GM23338 (cell line): ENCODE measurements around the gene SLC7A14. TPM values are rescaled to one million over a fixed set of nuclear protein-coding genes. Genes with fewer than 3 reads are reported as not detected.

ENCODE experiments used
- ATAC-seq: fragments of 200-7000 bp; cut with Tn5 transposase; 3 replicates; pipeline ENCODE4 v1.9.1; 2020
- DNase-seq: peaks from one replicate; pipeline ENCODE4 v3.0.0-alpha.2; 2015; ENCODE audit warnings: low spot score
- H2AFZ ChIP-seq: fragments of 200-600 bp; sonication (generic); 2 replicates; pipeline ENCODE4 v1.8.0; 2016; ENCODE audit warnings: antibody characterized with exemption, mild to moderate bottlenecking, moderate library complexity
- H3F3A ChIP-seq: fragments of 200-600 bp; sonication (generic); replicated peaks from 2 replicates; pipeline ENCODE4 v1.8.0; 2017; ENCODE audit warnings: antibody characterized with exemption, mixed run types, low read depth
- H3K27ac ChIP-seq: fragments of 200-600 bp; sonication (generic); 2 replicates; pipeline ENCODE4 v1.6.1; 2016; ENCODE audit warnings: low read depth
- H3K27me3 ChIP-seq: fragments of 200-600 bp; sonication (generic); 2 replicates; pipeline ENCODE4 v1.8.0; 2016; ENCODE audit warnings: mild to moderate bottlenecking, mixed run types, moderate library complexity; ENCODE audit not compliant: insufficient read depth
- H3K36me3 ChIP-seq: fragments of 200-600 bp; sonication (generic); 2 replicates; pipeline ENCODE4 v1.8.0; 2016; ENCODE audit warnings: mild to moderate bottlenecking; ENCODE audit not compliant: insufficient read depth
- H3K4me1 ChIP-seq: fragments of 200-600 bp; sonication (generic); 2 replicates; pipeline ENCODE4 v1.8.0; 2016; ENCODE audit warnings: mild to moderate bottlenecking, moderate library complexity; ENCODE audit not compliant: insufficient read depth
- H3K4me2 ChIP-seq: fragments of 200-600 bp; sonication (generic); 2 replicates; pipeline ENCODE4 v1.7.1; 2017; ENCODE audit warnings: mixed run types
- H3K4me3 ChIP-seq: fragments of 200-600 bp; sonication (generic); 2 replicates; pipeline ENCODE4 v1.6.1; 2016; ENCODE audit warnings: mixed run types
- H3K79me2 ChIP-seq: fragments of 200-600 bp; sonication (generic); replicated peaks from 2 replicates; pipeline ENCODE4 v1.8.0; 2017; ENCODE audit warnings: mild to moderate bottlenecking; ENCODE audit not compliant: insufficient read depth
- H3K9me2 ChIP-seq: fragments of 200-600 bp; sonication (generic); 2 replicates; pipeline ENCODE4 v1.8.0; 2017; ENCODE audit not compliant: insufficient read depth
- H4K20me1 ChIP-seq: fragments of 200-600 bp; sonication (generic); replicated peaks from 2 replicates; pipeline ENCODE4 v1.8.0; 2017; ENCODE audit warnings: mild to moderate bottlenecking; ENCODE audit not compliant: insufficient read depth
- H3K27ac Mint-ChIP-seq: 2 replicates; pipeline ENCODE4 v1.8.0; 2020; ENCODE audit warnings: inconsistent platforms, mild to moderate bottlenecking, moderate library complexity, mixed read lengths
- H3K27me3 Mint-ChIP-seq: 3 replicates; pipeline ENCODE4 v1.8.0; 2022; ENCODE audit warnings: low read depth, mild to moderate bottlenecking, moderate library complexity, mixed read lengths, inconsistent platforms; ENCODE audit not compliant: insufficient read depth, poor library complexity
- H3K36me3 Mint-ChIP-seq: 3 replicates; pipeline ENCODE4 v1.8.0; 2021; ENCODE audit warnings: low read depth, mild to moderate bottlenecking, inconsistent platforms, moderate library complexity, mixed read lengths
- H3K4me1 Mint-ChIP-seq: 3 replicates; pipeline ENCODE4 v1.8.0; 2020; ENCODE audit warnings: mild to moderate bottlenecking, inconsistent platforms, mixed read lengths
- H3K4me3 Mint-ChIP-seq: 3 replicates; pipeline ENCODE4 v1.8.0; 2021; ENCODE audit warnings: moderate library complexity, mild to moderate bottlenecking, inconsistent platforms, mixed read lengths
- H3K9me3 Mint-ChIP-seq: 3 replicates; pipeline ENCODE4 v1.8.0; 2020; ENCODE audit warnings: moderate library complexity, mild to moderate bottlenecking, inconsistent platforms, mixed read lengths
- EZH2 ChIP-seq: fragments of 200-600 bp; sonication (generic); IDR thresholded peaks from one replicate; pipeline ENCODE4 v1.8.0; 2017; ENCODE audit warnings: antibody characterized with exemption, mild to moderate bottlenecking, low read depth; ENCODE audit not compliant: unreplicated experiment
- EZH2phosphoT487 ChIP-seq: fragments of 200-600 bp; sonication (generic); IDR thresholded peaks from one replicate; pipeline ENCODE4 v1.8.1; 2018; ENCODE audit warnings: antibody characterized with exemption; ENCODE audit not compliant: unreplicated experiment
- JUNB ChIP-seq: IDR thresholded peaks from one replicate; pipeline ENCODE4 v1.6.1; 2016; ENCODE audit warnings: antibody characterized with exemption; ENCODE audit not compliant: unreplicated experiment
- NANOG ChIP-seq: IDR thresholded peaks from 2 replicates; pipeline ENCODE4 v1.6.1; 2016; ENCODE audit warnings: antibody characterized with exemption, borderline replicate concordance
- REST ChIP-seq: IDR thresholded peaks from one replicate; pipeline ENCODE4 v1.6.1; 2018; ENCODE audit warnings: antibody characterized with exemption; ENCODE audit not compliant: unreplicated experiment
- STAT1 ChIP-seq: IDR thresholded peaks from one replicate; pipeline ENCODE4 v1.6.1; 2016; ENCODE audit warnings: antibody characterized with exemption; ENCODE audit not compliant: unreplicated experiment
- ZNF114 ChIP-seq: fragments of 250-450 bp; sonication (Bioruptor Pico); IDR thresholded peaks from 2 replicates; pipeline ENCODE4 v1.5.0; 2020; ENCODE audit warnings: mild to moderate bottlenecking, moderate library complexity
- ZNF331 ChIP-seq: fragments of 250-450 bp; sonication (Bioruptor Pico); IDR thresholded peaks from 2 replicates; pipeline ENCODE4 v1.5.0; 2020; ENCODE audit warnings: low read depth, mild to moderate bottlenecking, moderate library complexity
- polyA plus RNA-seq: library from polyadenylated mRNA; unstranded; fragments of >200 nt; fragmentation: Nextera tagmentation; extraction: Ambion mirVana; gene quantifications from 2 replicates; pipeline ENCODE4 v1.2.1, GENCODE V29; 2016
- total RNA-seq: library from RNA; depleted of rRNA; stranded (reverse); fragments of >200 nt; shearing (Covaris generic); gene quantifications from 2 replicates; pipeline ENCODE4 v1.2.3, GENCODE V29; 2014

The SLC7A14 gene
- total and polyA plus RNA-seq, 2 experiments from 2014 or later = 0.49 to 0.82 TPM

- no peaks in the 10 kb centered on the region for H3K36me3 ChIP-seq
- Mint-ChIP-seq H3K4me3 (no peak overlapping the region), H3K36me3 (no peaks in the 10 kb centered on the region; the same call in 2 of the 3 replicates), H3K27ac (no peak overlapping the region), H3K9me3 (no peaks in the 10 kb centered on the region), H3K4me1 (peaks cover 9% of the 10 kb centered on the region), H3K27me3 (peaks cover 19% of the 10 kb centered on the region)
- no peak overlapping the region for H3K4me2 ChIP-seq
- 0 out of 2 replicates have a peak, but pooled peaks cover 5% of the 10 kb centered on the region for H3F3A ChIP-seq
- H3K4me3 ChIP-seq = no peak overlapping the region
- no peak for DNase-seq
- peaks cover 39% of the 10 kb centered on the region for H3K27me3 ChIP-seq
- peaks cover 6% of the 10 kb centered on the region; the same call in 1 of the 2 replicates for H4K20me1 ChIP-seq
- H3K79me2 ChIP-seq = no peaks in the 10 kb centered on the region
- no peak for ATAC-seq
- H2AFZ ChIP-seq = 0 out of 2 replicates have a peak overlapping the region, but pooled peaks have one; percentile 28
- H3K4me1 ChIP-seq = peaks cover 4% of the 10 kb centered on the region
- H3K27ac ChIP-seq = no peak overlapping the region
- TF ChIP-seq NANOG = no peak
- TF ChIP-seq JUNB = no peak
- no peak for TF ChIP-seq EZH2phosphoT487
- TF ChIP-seq ZNF114 (CRISPR knock-in tag) = no peak
- H3K9me2 ChIP-seq = no peaks in the 10 kb centered on the region
Measured at GRCh38 chr3:170589113-170589512, 3.2 kb upstream of the SLC7A14 start.

DNA sequence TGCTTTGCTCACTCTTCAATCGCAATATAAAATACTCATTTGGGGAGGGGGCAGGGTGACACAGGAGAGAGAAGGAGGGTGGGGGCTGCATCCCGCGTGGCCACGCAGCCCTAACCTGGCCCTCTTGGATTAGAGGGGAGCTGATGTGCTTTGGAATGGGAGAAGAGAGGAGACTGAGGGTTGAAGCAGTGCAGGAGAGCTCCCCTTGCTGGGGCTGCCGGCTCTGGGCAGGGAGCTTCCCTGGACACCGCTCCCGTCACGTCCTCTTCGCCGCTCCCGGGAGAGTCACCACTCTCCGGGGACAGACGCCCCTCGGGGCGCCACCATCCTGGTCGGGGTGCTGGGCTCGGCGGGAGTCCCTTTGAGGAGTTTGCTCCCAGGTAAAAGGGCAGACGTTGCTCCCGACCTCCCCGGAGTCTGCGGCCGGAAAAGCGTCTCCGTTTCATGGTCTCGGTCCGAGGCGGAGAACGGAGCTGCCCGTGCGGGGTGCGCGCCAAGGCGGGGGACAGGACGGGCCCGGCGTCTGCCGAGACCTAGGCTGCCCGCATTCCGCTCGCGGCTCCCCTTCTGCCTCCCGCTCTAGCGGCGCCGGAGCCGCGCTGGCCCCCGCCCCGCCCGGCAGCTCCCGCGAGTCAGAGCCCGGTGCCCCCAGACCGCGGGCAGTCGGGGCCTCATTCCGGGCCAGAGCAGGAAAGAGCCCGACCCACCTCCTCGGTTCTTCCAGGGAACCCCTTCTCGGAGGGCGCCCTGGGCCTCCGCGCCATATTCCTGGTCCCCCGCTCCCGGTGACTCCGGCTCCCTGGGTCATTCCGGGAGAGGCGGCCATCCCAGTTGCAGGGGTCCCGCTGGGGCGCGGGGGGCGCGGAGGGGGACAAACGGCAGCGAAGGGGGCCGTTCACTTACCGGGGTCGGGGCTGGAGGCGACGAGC, 603 bp downstream of the SLC7A14 start:
- peaks cover 4% of the 10 kb centered on the region for H3K4me1 ChIP-seq
- peak overlapping the region; percentile 98 for H3K4me2 ChIP-seq
- Mint-ChIP-seq H3K27ac (no peak overlapping the region), H3K4me3 (peak overlapping the region; percentile 71), H3K36me3 (no peaks in the 10 kb centered on the region; the same call in 2 of the 3 replicates), H3K27me3 (peaks cover 19% of the 10 kb centered on the region), H3K9me3 (no peaks in the 10 kb centered on the region), H3K4me1 (peaks cover 9% of the 10 kb centered on the region)
- peak; percentile 75 for ATAC-seq
- peak overlapping the region; percentile 88 for H3K4me3 ChIP-seq
- no peaks in the 10 kb centered on the region for H3K79me2 ChIP-seq
- H3K27me3 ChIP-seq = peaks cover 57% of the 10 kb centered on the region
- TF ChIP-seq EZH2 (peak; percentile 62), STAT1 (no peak), ZNF331 (CRISPR knock-in tag) (no peak), EZH2phosphoT487 (no peak), NANOG (no peak), REST (peak; percentile 23)
- H3K9me2 ChIP-seq = no peaks in the 10 kb centered on the region
- H3F3A ChIP-seq = 0 out of 2 replicates have a peak, but pooled peaks cover 5% of the 10 kb centered on the region
- H3K27ac ChIP-seq = no peak overlapping the region
- H3K36me3 ChIP-seq = no peaks in the 10 kb centered on the region
- DNase-seq = peak; percentile 60
- peak overlapping the region; percentile 95 for H2AFZ ChIP-seq
- peaks cover 9% of the 10 kb centered on the region; the same call in 1 of the 2 replicates for H4K20me1 ChIP-seq
